Vagina (tissue), 2 donors: ENCODE measurements around the gene ZDHHC13. TPM values are rescaled to one million over a fixed set of nuclear protein-coding genes. Genes with fewer than 3 reads are reported as not detected.

Experiments used
- DNase-seq, 2 donors: peaks; one replicate each; pipeline ENCODE4 v3.0.0-alpha.2; 2017; ENCODE audit errors: extremely low spot score in 2 of 2
- H3K27ac ChIP-seq: fragments of 200-600 bp; sonication (generic); one replicate; pipeline ENCODE4 v1.5.1; 2019
- H3K27me3 ChIP-seq: fragments of 200-600 bp; sonication (generic); one replicate; pipeline ENCODE4 v1.5.1; 2019
- H3K36me3 ChIP-seq, 2 donors: fragments of 200-600 bp; sonication (generic); one replicate each; pipeline ENCODE4 v1.5.1; 2017 to 2019
- H3K4me1 ChIP-seq: fragments of 200-600 bp; sonication (generic); one replicate; pipeline ENCODE4 v1.5.1; 2019
- H3K4me3 ChIP-seq, 2 donors: fragments of 200-600 bp; sonication (generic); 1 replicate in 1 of 2; 2 replicates in 1 of 2; pipeline ENCODE4 v1.5.1; 2016 to 2019
- H3K9me3 ChIP-seq: fragments of 200-600 bp; sonication (generic); one replicate; pipeline ENCODE4 v1.5.1; 2019
- CTCF ChIP-seq, 3 experiments: fragments of 450-650 bp in 2 of 3; fragments of 200-600 bp in 1 of 3; sonication (generic) in 1 of 3; IDR thresholded peaks; one replicate each; pipeline ENCODE4 v1.5.1; 2017 to 2019; ENCODE audit warnings: antibody characterized with exemption in 3 of 3, mild to moderate bottlenecking in 2 of 3, moderate library complexity in 2 of 3
- POLR2A ChIP-seq, 2 donors: fragments of 450-650 bp; IDR thresholded peaks; one replicate each; pipeline ENCODE4 v1.6.1; 2017; ENCODE audit warnings: antibody characterized with exemption in 2 of 2, mild to moderate bottlenecking in 2 of 2, moderate library complexity in 2 of 2
- POLR2AphosphoS5 ChIP-seq, 2 donors: sonication (generic); formaldehyde crosslinking; IDR thresholded peaks; one replicate each; pipeline ENCODE4 v1.9.0; 2017; ENCODE audit warnings: antibody characterized with exemption in 2 of 2, mild to moderate bottlenecking in 2 of 2, low read depth in 1 of 2; ENCODE audit not compliant: insufficient read depth in 1 of 2
- intact Hi-C: fragments of 100-400 bp; cut with DNase I; formaldehyde crosslinking; loops from one replicate; pipeline ENCODE4 v1.15.1; 2023
- total RNA-seq: library from RNA; depleted of rRNA; stranded (reverse); fragments of >200 nt; gene quantifications from one replicate; pipeline ENCODE4 v1.2.3, GENCODE V29; 2016

The ZDHHC13 gene
- total RNA-seq, 1 donor from 2014 or later: 22.6 TPM

- TF ChIP-seq POLR2A (IDR thresholded peaks at IDR 0.05) (no peak), CTCF (IDR thresholded peaks at IDR 0.05) (no peak)
- intact Hi-C loops: no loop called here
Observed at GRCh38 chr11:19208959-19209546, 92.1 kb downstream of the ZDHHC13 start.

GRCh38 chr11:19209617-19210370 lies 92.8 kb downstream of the ZDHHC13 start:
- Histone ChIP-seq H3K4me3 (no peak overlapping the region), H3K4me1 (no peaks in the 10 kb centered on the region), H3K27ac (no peak overlapping the region), H3K9me3 (no peaks in the 10 kb centered on the region), H3K27me3 (no peaks in the 10 kb centered on the region), H3K36me3 (no peaks in the 10 kb centered on the region)
- intact Hi-C loops: no loop called here
- DNase-seq: no peak
- no peak for TF ChIP-seq POLR2A (IDR thresholded peaks at IDR 0.05)
- no peak for TF ChIP-seq CTCF (IDR thresholded peaks at IDR 0.05)
- no peak for TF ChIP-seq POLR2AphosphoS5 (IDR thresholded peaks at IDR 0.05; ENCODE audit: insufficient read depth in 1 of 2, low read depth in 1 of 2)

More at GRCh38 chr11:19208959-19209546, 92.1 kb downstream of the ZDHHC13 start:
- Histone ChIP-seq H3K27me3 (no peaks in the 10 kb centered on the region), H3K4me1 (no peaks in the 10 kb centered on the region), H3K4me3 (no peak overlapping the region), H3K36me3 (no peaks in the 10 kb centered on the region), H3K27ac (no peak overlapping the region), H3K9me3 (no peaks in the 10 kb centered on the region)
- no peak for DNase-seq

GRCh38 chr11:19216021-19216420 lies 99.1 kb downstream of the ZDHHC13 start:
- H3K27me3 ChIP-seq: no peaks in the 10 kb centered on the region
- DNase-seq: no peak
- TF ChIP-seq CTCF (IDR thresholded peaks at IDR 0.05): no peak
- TF ChIP-seq POLR2A (IDR thresholded peaks at IDR 0.05): no peak
- no peak for TF ChIP-seq POLR2AphosphoS5 (IDR thresholded peaks at IDR 0.05; ENCODE audit: insufficient read depth in 1 of 2, low read depth in 1 of 2)
- peaks cover 6% of the 10 kb centered on the region for H3K4me1 ChIP-seq
- no peaks in the 10 kb centered on the region for H3K9me3 ChIP-seq
- no peak overlapping the region for H3K4me3 ChIP-seq
- H3K27ac ChIP-seq: no peak overlapping the region
- intact Hi-C loops: no loop called here
- H3K36me3 ChIP-seq: no peaks in the 10 kb centered on the region

GRCh38 chr11:19216709-19217374 lies 99.9 kb downstream of the ZDHHC13 start:
- Histone ChIP-seq H3K4me1 (peaks cover 6% of the 10 kb centered on the region), H3K9me3 (no peaks in the 10 kb centered on the region), H3K27ac (no peak overlapping the region), H3K36me3 (no peaks in the 10 kb centered on the region), H3K27me3 (no peaks in the 10 kb centered on the region), H3K4me3 (no peak overlapping the region)
- TF ChIP-seq POLR2AphosphoS5 (IDR thresholded peaks at IDR 0.05; ENCODE audit: insufficient read depth in 1 of 2, low read depth in 1 of 2) (peak in 1 of 2 donors; percentile 17), POLR2A (IDR thresholded peaks at IDR 0.05) (no peak), CTCF (IDR thresholded peaks at IDR 0.05) (no peak)
- intact Hi-C loops: no loop called here
- no peak for DNase-seq

GRCh38 chr11:19218216-19218615 lies 101.2 kb downstream of the ZDHHC13 start:
- H3K4me3 ChIP-seq: no peak overlapping the region
- no peaks in the 10 kb centered on the region for H3K27me3 ChIP-seq
- no peaks in the 10 kb centered on the region for H3K9me3 ChIP-seq
- no peaks in the 10 kb centered on the region for H3K36me3 ChIP-seq
- DNase-seq: no peak
- intact Hi-C loops: no loop called here
- no peak overlapping the region for H3K27ac ChIP-seq
- no peak for TF ChIP-seq POLR2A (IDR thresholded peaks at IDR 0.05)
- TF ChIP-seq POLR2AphosphoS5 (IDR thresholded peaks at IDR 0.05; ENCODE audit: insufficient read depth in 1 of 2, low read depth in 1 of 2): no peak
- TF ChIP-seq CTCF (IDR thresholded peaks at IDR 0.05): no peak
- H3K4me1 ChIP-seq: peaks cover 6% of the 10 kb centered on the region
